K562 (cell line): ENCODE measurements around the gene UBQLN3. TPM values are rescaled to one million over a fixed set of nuclear protein-coding genes. Genes with fewer than 3 reads are reported as not detected.

ENCODE experiments used
- ATAC-seq: fragments of 200-7000 bp; cut with Tn5 transposase; 3 replicates; pipeline ENCODE4 v1.9.1; 2020; ENCODE audit warnings: moderate library complexity
- BruUV-seq: library from RNA; stranded (reverse); fragments of 400-500 nt; replicated peaks from 2 replicates; lab custom pipeline; 2021; lab: Mats Ljungman, UMichigan
- CTCF ChIA-PET: fragments of 300-600 bp; formaldehyde crosslinking; extraction: SDS; loops from one replicate; lab custom pipeline; 2021; ENCODE audit warnings: low intra/inter-chr PET ratio; lab: Yijun Ruan, JAX
- POLR2A ChIA-PET: fragments of 300-600, 350-650 bp; sonication (Branson Sonifier 250); formaldehyde crosslinking; extraction: SDS; loops from one replicate; lab custom pipeline; 2021; ENCODE audit warnings: antibody characterized with exemption, inconsistent platforms; lab: Yijun Ruan, JAX
- DNase-seq, 4 experiments: peaks; one replicate each; pipeline versions ENCODE4 v3.0.0 to v3.0.0-alpha.2; 2011 to 2018; ENCODE audit warnings: low spot score in 3 of 4, mixed read lengths in 3 of 4; ENCODE audit errors: extremely low read depth in 1 of 4
- FAIRE-seq: peaks from 2 replicates; lab custom pipeline; 2011; peaks lifted over from hg19 to GRCh38; lab: Jason Lieb, UNC
- H2AFZ ChIP-seq: 2 replicates; pipeline ENCODE4 v1.6.0; 2011; ENCODE audit warnings: low read depth, low read length, control low read depth, inconsistent platforms
- H3K27ac ChIP-seq: fragments of 200-600 bp; 3 replicates; pipeline ENCODE4 v1.8.0; 2011; ENCODE audit warnings: low read depth, mild to moderate bottlenecking, control low read depth, inconsistent platforms, low read length, moderate library complexity, mixed read lengths; ENCODE audit errors: extremely low read depth
- H3K27me3 ChIP-seq, 2 experiments: fragments of 300-600 bp in 1 of 2; 2 replicates in 1 of 2; 3 replicates in 1 of 2; pipeline versions ENCODE4 v1.6.0 to v1.8.0; 2011; ENCODE audit warnings: inconsistent platforms in 2 of 2, low read length in 2 of 2, mild to moderate bottlenecking in 1 of 2, mixed read lengths in 1 of 2, moderate library complexity in 1 of 2; ENCODE audit not compliant: control insufficient read depth in 2 of 2, insufficient read depth in 2 of 2
- H3K36me3 ChIP-seq: fragments of 300-600 bp; 3 replicates; pipeline ENCODE4 v1.8.0; 2011; ENCODE audit warnings: mild to moderate bottlenecking, low read length, inconsistent platforms; ENCODE audit not compliant: control insufficient read depth, insufficient read depth
- H3K4me1 ChIP-seq, 2 experiments: fragments of 200-600 bp in 1 of 2; replicated peaks in 1 of 2; 2 replicates in 1 of 2; 3 replicates in 1 of 2; pipeline versions ENCODE4 v1.5.1 to v1.8.0; 2011; ENCODE audit warnings: inconsistent platforms in 2 of 2, low read length in 2 of 2, mild to moderate bottlenecking in 1 of 2, mixed read lengths in 1 of 2, moderate library complexity in 1 of 2; ENCODE audit not compliant: control insufficient read depth in 2 of 2, insufficient read depth in 2 of 2
- H3K4me2 ChIP-seq: 2 replicates; pipeline ENCODE4 v1.6.1; 2011; ENCODE audit warnings: low read length, control low read depth, inconsistent platforms, mixed read lengths; ENCODE audit not compliant: insufficient read depth
- H3K4me3 ChIP-seq: fragments of 200-600 bp; sonication (generic), shearing (Covaris generic); 2 replicates; pipeline ENCODE4 v1.5.1; 2016; ENCODE audit warnings: control low read depth, inconsistent platforms
- H3K79me2 ChIP-seq: fragments of 200-600 bp; 3 replicates; pipeline ENCODE4 v1.8.0; 2011; ENCODE audit warnings: low read length, inconsistent platforms; ENCODE audit not compliant: control insufficient read depth, insufficient read depth
- H3K9ac ChIP-seq, 2 experiments: 2 replicates each; pipeline versions ENCODE4 v1.6.0 to v1.6.1; 2011; ENCODE audit warnings: low read depth in 2 of 2, low read length in 2 of 2, control low read depth in 1 of 2, inconsistent platforms in 1 of 2, mild to moderate bottlenecking in 1 of 2, mixed read lengths in 1 of 2; ENCODE audit not compliant: insufficient read depth in 1 of 2
- H3K9me1 ChIP-seq: one replicate; pipeline ENCODE4 v1.6.0; 2011; ENCODE audit warnings: inconsistent platforms, mild to moderate bottlenecking, low read length, moderate library complexity; ENCODE audit not compliant: control insufficient read depth, insufficient read depth
- H3K9me3 ChIP-seq: replicated peaks from 2 replicates; pipeline ENCODE4 v1.5.1; 2011; ENCODE audit warnings: low read depth, low read length, inconsistent platforms; ENCODE audit not compliant: control insufficient read depth, insufficient read depth
- H4K20me1 ChIP-seq: replicated peaks from 2 replicates; pipeline ENCODE4 v1.6.1; 2011; ENCODE audit warnings: low read length, inconsistent platforms, mixed read lengths; ENCODE audit not compliant: control insufficient read depth, insufficient read depth
- CEBPB ChIP-seq: fragments of 450-650 bp; IDR thresholded peaks from 2 replicates; pipeline ENCODE4 v1.6.1; 2016; ENCODE audit warnings: missing genetic modification characterization, missing compliant biosample characterization
- EZH2 ChIP-seq: IDR thresholded peaks from 2 replicates; pipeline ENCODE4 v1.6.1; 2012; ENCODE audit warnings: low read depth, mild to moderate bottlenecking, inconsistent platforms, low read length, borderline replicate concordance
- FOXJ2 ChIP-seq: fragments of 200-800 bp; sonication (Bioruptor generic); IDR thresholded peaks from 2 replicates; pipeline ENCODE4 v1.6.1; 2016; ENCODE audit warnings: missing genetic modification characterization, missing compliant biosample characterization
- RFX1 ChIP-seq: fragments of 450-650 bp; IDR thresholded peaks from 2 replicates; pipeline ENCODE4 v1.6.1; 2016; ENCODE audit warnings: mild to moderate bottlenecking, moderate library complexity
- TARDBP ChIP-seq: fragments of 450-650 bp; IDR thresholded peaks from 2 replicates; pipeline ENCODE4 v1.6.1; 2016
- TSHZ1 ChIP-seq: fragments of 250-450 bp; sonication (Bioruptor Pico); IDR thresholded peaks from 2 replicates; pipeline ENCODE4 v1.4.0; 2020; ENCODE audit warnings: mild to moderate bottlenecking, moderate library complexity
- ZBTB7A ChIP-seq: IDR thresholded peaks from 2 replicates; pipeline ENCODE4 v1.6.1; 2011; ENCODE audit warnings: low read depth, mild to moderate bottlenecking, low read length, moderate library complexity, borderline replicate concordance; ENCODE audit not compliant: control insufficient read depth
- ZNF174 ChIP-seq: fragments of 250-450 bp; sonication (Bioruptor Pico); IDR thresholded peaks from 2 replicates; pipeline ENCODE4 v1.4.0; 2020; ENCODE audit warnings: mild to moderate bottlenecking
- ZNF780A ChIP-seq: fragments of 250-450 bp; sonication (Bioruptor Pico); IDR thresholded peaks from 2 replicates; pipeline ENCODE4 v1.5.0; 2021; ENCODE audit warnings: mild to moderate bottlenecking
- WGBS: fragments of 100-300 bp; shearing (Covaris generic); methylation state at CpG from one replicate; pipeline ENCODE4 v1.1.6; 2016; ENCODE audit warnings: low coverage, mixed read lengths; ENCODE audit not compliant: insufficient coverage; ENCODE audit errors: missing lambda C conversion rate; 5-methylcytosine and 5-hydroxymethylcytosine counted together
- in situ Hi-C: fragments of 300-500 bp; cut with MboI; formaldehyde crosslinking; loops from 4 replicates; pipeline ENCODE4 v1.15.0; 2018; ENCODE audit warnings: inconsistent platforms, mixed read lengths
- intact Hi-C: fragments of 100-400 bp; cut with micrococcal nuclease; formaldehyde crosslinking; loops from 2 replicates; pipeline ENCODE4 v1.14.2; 2022
- polyA plus RNA-seq, 8 experiments: library from polyadenylated mRNA; depleted of rRNA in 4 of 8; stranded (reverse) in 5 of 8; unstranded in 3 of 8; fragments of >200 nt; fragmentation: Nextera tagmentation in 2 of 8; fragmentation: Illumina TruSeq in 1 of 8; extraction: Ambion mirVana in 2 of 8; extraction: Trizol in 1 of 8; gene quantifications; 2 replicates each; pipeline versions ENCODE4 v1.2.1 to v1.2.3, GENCODE V29; 2011 to 2014; ENCODE audit warnings: inconsistent platforms in 1 of 8, missing spikeins in 1 of 8
- total RNA-seq, 7 experiments: library from RNA; depleted of rRNA in 6 of 7; stranded (reverse); fragments of >200 nt in 6 of 7; fragmentation: Illumina TruSeq in 2 of 7; extraction: Trizol in 2 of 7; gene quantifications; 2 replicates each; pipeline versions ENCODE4 v1.2.1 to v1.2.3, GENCODE V29; 2011 to 2021; ENCODE audit warnings: low replicate concordance in 1 of 7
- TF ChIP-seq, protein P1 (sequence below): fragments of 450-650 bp; IDR thresholded peaks from 2 replicates; pipeline ENCODE4 v1.6.1; 2018; ENCODE audit not compliant: partially characterized antibody

UBQLN3 gene
- total and polyA plus RNA-seq, 9 of the 15 experiments (the other 6 are each of a cell fraction or from before 2014, with no cell fraction given), result 0.01 to 0.27 TPM; not detected in 7

- no peaks in the 10 kb centered on the region for H3K79me2 ChIP-seq
- no peaks in the 10 kb centered on the region for H4K20me1 ChIP-seq
- H3K9me3 ChIP-seq, result 0 out of 2 replicates have a peak, but pooled peaks cover 2% of the 10 kb centered on the region
- no TSS peak for BruUV-seq
- no peak for FAIRE-seq
- intact Hi-C loops (no loop called here), in situ Hi-C loops (no loop called here)
- no peaks in the 10 kb centered on the region for H3K9me1 ChIP-seq
- H3K4me2 ChIP-seq, result 0 out of 2 replicates have a peak overlapping the region, but pooled peaks have one; percentile 1
- peak overlapping the region; percentile 78 for H2AFZ ChIP-seq
- H3K4me3 ChIP-seq, result no peak overlapping the region
- ChIA-PET POLR2A (no interaction called here), CTCF (no interaction called here)
- H3K36me3 ChIP-seq, result no peaks in the 10 kb centered on the region
- ATAC-seq, result peak; percentile 51
- 6% methylated on average over 1 of the region's 1 CpG for WGBS
- peaks cover 0 to 37% of the 10 kb centered on the region in 2 experiments; a peak in 4 of 5 replicates for H3K4me1 ChIP-seq
- TF ChIP-seq TSHZ1 (CRISPR knock-in tag), result no peak
- TF ChIP-seq FOXJ2 (tag), result no peak
- TF ChIP-seq EZH2, result no peak
- no peak for TF ChIP-seq ZNF174
- TF ChIP-seq ZNF780A (CRISPR knock-in tag), result no peak
- peak; percentile 72 for TF ChIP-seq CEBPB (tag)
- TF ChIP-seq RFX1, result no peak
- TF ChIP-seq TARDBP, result no peak
- TF ChIP-seq ZBTB7A, result no peak
- TF ChIP-seq, protein P1, sequence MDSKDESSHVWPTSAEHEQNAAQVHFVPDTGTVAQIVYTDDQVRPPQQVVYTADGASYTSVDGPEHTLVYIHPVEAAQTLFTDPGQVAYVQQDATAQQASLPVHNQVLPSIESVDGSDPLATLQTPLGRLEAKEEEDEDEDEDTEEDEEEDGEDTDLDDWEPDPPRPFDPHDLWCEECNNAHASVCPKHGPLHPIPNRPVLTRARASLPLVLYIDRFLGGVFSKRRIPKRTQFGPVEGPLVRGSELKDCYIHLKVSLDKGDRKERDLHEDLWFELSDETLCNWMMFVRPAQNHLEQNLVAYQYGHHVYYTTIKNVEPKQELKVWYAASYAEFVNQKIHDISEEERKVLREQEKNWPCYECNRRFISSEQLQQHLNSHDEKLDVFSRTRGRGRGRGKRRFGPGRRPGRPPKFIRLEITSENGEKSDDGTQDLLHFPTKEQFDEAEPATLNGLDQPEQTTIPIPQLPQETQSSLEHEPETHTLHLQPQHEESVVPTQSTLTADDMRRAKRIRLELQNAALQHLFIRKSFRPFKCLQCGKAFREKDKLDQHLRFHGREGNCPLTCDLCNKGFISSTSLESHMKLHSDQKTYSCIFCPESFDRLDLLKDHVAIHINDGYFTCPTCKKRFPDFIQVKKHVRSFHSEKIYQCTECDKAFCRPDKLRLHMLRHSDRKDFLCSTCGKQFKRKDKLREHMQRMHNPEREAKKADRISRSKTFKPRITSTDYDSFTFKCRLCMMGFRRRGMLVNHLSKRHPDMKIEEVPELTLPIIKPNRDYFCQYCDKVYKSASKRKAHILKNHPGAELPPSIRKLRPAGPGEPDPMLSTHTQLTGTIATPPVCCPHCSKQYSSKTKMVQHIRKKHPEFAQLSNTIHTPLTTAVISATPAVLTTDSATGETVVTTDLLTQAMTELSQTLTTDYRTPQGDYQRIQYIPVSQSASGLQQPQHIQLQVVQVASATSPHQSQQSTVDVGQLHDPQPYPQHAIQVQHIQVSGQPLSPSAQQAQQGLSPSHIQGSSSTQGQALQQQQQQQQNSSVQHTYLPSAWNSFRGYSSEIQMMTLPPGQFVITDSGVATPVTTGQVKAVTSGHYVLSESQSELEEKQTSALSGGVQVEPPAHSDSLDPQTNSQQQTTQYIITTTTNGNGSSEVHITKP, result peak; percentile 25
- DNase-seq, result peak in 1 of 4 experiments; percentile 23
- H3K9ac ChIP-seq, result no peak overlapping the region
- H3K27ac ChIP-seq, result no peak overlapping the region; the same call in 2 of the 3 replicates
- H3K27me3 ChIP-seq, result no peaks in the 10 kb centered on the region
Measured at GRCh38 chr11:5534046-5534445, 24.3 kb upstream of the UBQLN3 start.
